ENCODE measurements around the gene ORM1. TPM values are rescaled to one million over a fixed set of nuclear protein-coding genes. Genes with fewer than 3 reads are reported as not detected.

Gene ORM1
- total and polyA plus RNA-seq, 2 donors (not counting 1 experiment from before 2014, with no cell fraction given), result not detected

DNA sequence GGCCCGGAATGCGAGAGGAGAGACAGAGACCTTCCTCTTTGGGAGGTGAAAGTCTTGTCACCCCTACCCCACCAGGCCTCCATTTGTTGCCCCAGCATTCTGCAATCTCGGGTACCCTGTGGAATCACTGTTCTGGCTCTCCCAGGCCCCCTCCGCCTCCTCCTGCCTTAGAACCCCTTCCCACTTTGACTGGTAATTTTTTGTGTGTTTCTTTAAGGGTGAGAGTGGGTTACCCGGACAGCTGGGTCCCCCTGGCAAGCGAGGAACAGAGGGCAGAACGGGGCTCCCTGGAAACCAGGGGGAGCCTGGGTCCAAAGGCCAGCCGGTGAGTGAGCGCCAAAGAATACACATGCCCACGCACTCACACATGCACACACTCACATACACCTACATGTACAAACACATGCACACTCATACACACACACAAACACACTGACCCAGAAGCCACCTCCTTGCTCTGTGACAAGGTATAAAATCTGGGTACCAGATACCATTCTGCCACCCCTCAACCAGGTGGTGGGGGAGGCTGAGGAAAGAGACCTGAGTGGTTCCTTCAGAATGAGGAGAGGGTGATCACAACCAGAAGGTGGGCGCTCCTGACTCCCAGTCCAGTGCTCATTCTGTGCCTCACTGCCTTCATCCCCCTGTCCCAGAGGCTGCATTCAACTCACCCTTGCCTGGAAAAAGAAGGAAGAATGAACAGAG, 30.9 kb upstream of the ORM1 start:
- H3K27ac ChIP-seq (ENCODE audit: insufficient read depth, low read length), result no peak overlapping the region
- no peak overlapping the region for H2AFZ ChIP-seq (ENCODE audit: low read length)
- DNase-seq (ENCODE audit: low read depth in 2 of 2), result no peak
- peaks cover 3% of the 10 kb centered on the region for H3K36me3 ChIP-seq (ENCODE audit: control insufficient read depth, insufficient read depth, low read length)
- H4K20me1 ChIP-seq (ENCODE audit: control insufficient read depth, extremely low read depth, insufficient read depth, low read length), result no peaks in the 10 kb centered on the region
- no peaks in the 10 kb centered on the region for H3K27me3 ChIP-seq (ENCODE audit: control insufficient read depth, insufficient read depth, low read length)
- TF ChIP-seq, protein P1, sequence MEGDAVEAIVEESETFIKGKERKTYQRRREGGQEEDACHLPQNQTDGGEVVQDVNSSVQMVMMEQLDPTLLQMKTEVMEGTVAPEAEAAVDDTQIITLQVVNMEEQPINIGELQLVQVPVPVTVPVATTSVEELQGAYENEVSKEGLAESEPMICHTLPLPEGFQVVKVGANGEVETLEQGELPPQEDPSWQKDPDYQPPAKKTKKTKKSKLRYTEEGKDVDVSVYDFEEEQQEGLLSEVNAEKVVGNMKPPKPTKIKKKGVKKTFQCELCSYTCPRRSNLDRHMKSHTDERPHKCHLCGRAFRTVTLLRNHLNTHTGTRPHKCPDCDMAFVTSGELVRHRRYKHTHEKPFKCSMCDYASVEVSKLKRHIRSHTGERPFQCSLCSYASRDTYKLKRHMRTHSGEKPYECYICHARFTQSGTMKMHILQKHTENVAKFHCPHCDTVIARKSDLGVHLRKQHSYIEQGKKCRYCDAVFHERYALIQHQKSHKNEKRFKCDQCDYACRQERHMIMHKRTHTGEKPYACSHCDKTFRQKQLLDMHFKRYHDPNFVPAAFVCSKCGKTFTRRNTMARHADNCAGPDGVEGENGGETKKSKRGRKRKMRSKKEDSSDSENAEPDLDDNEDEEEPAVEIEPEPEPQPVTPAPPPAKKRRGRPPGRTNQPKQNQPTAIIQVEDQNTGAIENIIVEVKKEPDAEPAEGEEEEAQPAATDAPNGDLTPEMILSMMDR (conservative IDR thresholded peaks at IDR 0.05 in 1 of 2, IDR thresholded peaks at IDR 0.05 in 1 of 2; ENCODE audit: low read depth in 1 of 2, low read length in 2 of 2), result no peak
- no peak for TF ChIP-seq EZH2 (IDR thresholded peaks at IDR 0.05; ENCODE audit: low read length, missing control alignments)
- no peaks in the 10 kb centered on the region for H3K9me3 ChIP-seq (ENCODE audit: control insufficient read depth, insufficient read depth, low read depth, low read length)
- H3K4me3 ChIP-seq (replicated peaks in 1 of 4; ENCODE audit: control extremely low read depth in 1 of 4, insufficient read depth in 1 of 4, low read depth in 3 of 4, low read length in 4 of 4), result no peak overlapping the region
- H3K79me2 ChIP-seq (ENCODE audit: control insufficient read depth, insufficient read depth, low read length), result no peaks in the 10 kb centered on the region
- H3K4me1 ChIP-seq (ENCODE audit: control insufficient read depth, extremely low read depth, insufficient read depth, low read length), result peaks cover 5% of the 10 kb centered on the region
- H3K4me2 ChIP-seq (ENCODE audit: extremely low read depth, insufficient read depth, low read length), result no peak overlapping the region
- no peak overlapping the region for H3K9ac ChIP-seq (ENCODE audit: insufficient read depth, low read length)

DNA sequence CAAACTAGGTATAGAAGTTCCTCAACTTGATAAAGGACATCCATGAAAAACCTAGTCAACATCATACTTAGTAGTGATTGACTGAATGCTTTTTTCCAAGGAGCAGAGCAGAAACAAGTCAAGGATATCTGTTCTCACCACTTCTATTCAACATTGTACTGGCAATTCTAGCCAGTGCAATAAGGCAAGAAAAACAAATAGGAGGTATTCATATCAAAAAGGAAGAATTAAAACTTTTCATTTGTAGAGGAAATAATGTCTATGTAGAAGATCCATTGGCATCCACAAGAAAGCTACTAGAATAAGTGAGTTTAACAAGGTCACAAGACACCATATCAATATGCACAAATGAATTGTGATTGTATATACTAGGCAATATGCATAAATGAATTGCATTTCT, 28.2 kb upstream of the ORM1 start:
- no peaks in the 10 kb centered on the region for H4K20me1 ChIP-seq (ENCODE audit: control insufficient read depth, extremely low read depth, insufficient read depth, low read length)
- H3K9ac ChIP-seq (ENCODE audit: insufficient read depth, low read length), result no peak overlapping the region
- H3K79me2 ChIP-seq (ENCODE audit: control insufficient read depth, insufficient read depth, low read length), result no peaks in the 10 kb centered on the region
- no peak for DNase-seq (ENCODE audit: low read depth in 2 of 2)
- H3K36me3 ChIP-seq (ENCODE audit: control insufficient read depth, insufficient read depth, low read length), result peaks cover 3% of the 10 kb centered on the region
- no peaks in the 10 kb centered on the region for H3K4me1 ChIP-seq (ENCODE audit: control insufficient read depth, extremely low read depth, insufficient read depth, low read length)
- H3K4me3 ChIP-seq (replicated peaks in 1 of 4; ENCODE audit: control extremely low read depth in 1 of 4, insufficient read depth in 1 of 4, low read depth in 3 of 4, low read length in 4 of 4), result no peak overlapping the region
- no peaks in the 10 kb centered on the region for H3K27me3 ChIP-seq (ENCODE audit: control insufficient read depth, insufficient read depth, low read length)
- TF ChIP-seq, protein P1 (conservative IDR thresholded peaks at IDR 0.05 in 1 of 2, IDR thresholded peaks at IDR 0.05 in 1 of 2; ENCODE audit: low read depth in 1 of 2, low read length in 2 of 2), result no peak
- no peak for TF ChIP-seq EZH2 (IDR thresholded peaks at IDR 0.05; ENCODE audit: low read length, missing control alignments)
- H3K9me3 ChIP-seq (ENCODE audit: control insufficient read depth, insufficient read depth, low read depth, low read length), result no peaks in the 10 kb centered on the region
- H3K4me2 ChIP-seq (ENCODE audit: extremely low read depth, insufficient read depth, low read length), result no peak overlapping the region
- no peak overlapping the region for H2AFZ ChIP-seq (ENCODE audit: low read length)
- no peak overlapping the region for H3K27ac ChIP-seq (ENCODE audit: insufficient read depth, low read length)

DNA sequence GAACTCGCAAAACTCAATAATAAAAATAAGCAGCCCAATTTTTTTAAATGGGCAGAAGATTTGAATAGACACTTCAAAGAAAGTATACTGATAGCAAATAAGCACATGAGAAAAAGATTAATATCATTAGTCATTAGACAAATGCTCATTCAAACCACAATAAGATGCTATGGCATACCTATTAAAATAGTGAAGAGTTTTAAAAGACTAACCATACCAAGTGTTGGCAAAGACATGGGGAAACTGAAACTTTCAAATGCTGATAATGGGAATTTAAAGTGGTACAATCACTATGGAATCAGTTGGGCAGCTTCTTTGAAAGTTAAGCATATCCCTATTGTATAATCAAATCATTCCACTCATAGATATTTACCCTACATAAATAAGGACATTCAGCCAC, 26.6 kb upstream of the ORM1 start:
- TF ChIP-seq EZH2 (IDR thresholded peaks at IDR 0.05; ENCODE audit: low read length, missing control alignments), result no peak
- TF ChIP-seq, protein P1 (conservative IDR thresholded peaks at IDR 0.05 in 1 of 2, IDR thresholded peaks at IDR 0.05 in 1 of 2; ENCODE audit: low read depth in 1 of 2, low read length in 2 of 2), result no peak
- no peaks in the 10 kb centered on the region for H3K4me1 ChIP-seq (ENCODE audit: control insufficient read depth, extremely low read depth, insufficient read depth, low read length)
- no peaks in the 10 kb centered on the region for H3K27me3 ChIP-seq (ENCODE audit: control insufficient read depth, insufficient read depth, low read length)
- no peaks in the 10 kb centered on the region for H3K9me3 ChIP-seq (ENCODE audit: control insufficient read depth, insufficient read depth, low read depth, low read length)
- no peak overlapping the region for H3K27ac ChIP-seq (ENCODE audit: insufficient read depth, low read length)
- no peaks in the 10 kb centered on the region for H3K79me2 ChIP-seq (ENCODE audit: control insufficient read depth, insufficient read depth, low read length)
- no peaks in the 10 kb centered on the region for H4K20me1 ChIP-seq (ENCODE audit: control insufficient read depth, extremely low read depth, insufficient read depth, low read length)
- H3K36me3 ChIP-seq (ENCODE audit: control insufficient read depth, insufficient read depth, low read length), result peaks cover 2% of the 10 kb centered on the region
- H3K9ac ChIP-seq (ENCODE audit: insufficient read depth, low read length), result no peak overlapping the region
- no peak overlapping the region for H3K4me3 ChIP-seq (replicated peaks in 1 of 4; ENCODE audit: control extremely low read depth in 1 of 4, insufficient read depth in 1 of 4, low read depth in 3 of 4, low read length in 4 of 4)
- no peak overlapping the region for H2AFZ ChIP-seq (ENCODE audit: low read length)
- no peak overlapping the region for H3K4me2 ChIP-seq (ENCODE audit: extremely low read depth, insufficient read depth, low read length)
- DNase-seq (ENCODE audit: low read depth in 2 of 2), result no peak
